G401.6 (cell line): ENCODE measurements around the gene MAPK7.

Source experiments
- FAIRE-seq: peaks from 2 replicates; lab custom pipeline; 2012; peaks lifted over from hg19 to GRCh38; lab: Jason Lieb, UNC

The MAPK7 gene

GRCh38 chr17:19378416-19379360 is at the start of gene MAPK7:
TSS of gene MAPK7 (plus strand) at chr17:19378498. CDS start at chr17:19378901, 403 bp downstream.
- FAIRE-seq = no peak

GRCh38 chr17:19329136-19329535 is 49.2 kb upstream of the MAPK7 start:
- FAIRE-seq = no peak

DNA sequence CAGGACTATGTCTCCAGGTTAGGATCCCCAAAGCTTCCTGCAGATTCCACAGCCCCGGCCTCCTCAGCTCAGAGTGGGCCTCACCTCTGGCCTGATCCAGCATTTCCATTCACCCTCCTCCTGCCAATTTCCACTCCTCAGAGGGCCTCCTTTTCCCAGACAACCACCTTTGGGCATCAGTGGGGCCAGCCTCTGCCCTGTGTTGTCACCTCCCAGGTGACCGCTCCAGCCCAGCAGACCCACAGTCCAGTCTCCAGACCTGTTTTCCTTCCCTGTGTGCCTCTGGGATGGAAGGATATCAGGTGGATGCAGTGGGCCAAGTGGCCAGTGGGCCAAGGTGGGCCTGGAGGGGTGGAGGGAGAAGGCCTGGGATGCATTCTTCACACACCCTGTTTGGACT is 48.5 kb upstream of the MAPK7 start:
- no peak for FAIRE-seq

- no peak for FAIRE-seq
These were observed 48.0 kb upstream of the MAPK7 start for GRCh38 chr17:19330271-19330670.

DNA sequence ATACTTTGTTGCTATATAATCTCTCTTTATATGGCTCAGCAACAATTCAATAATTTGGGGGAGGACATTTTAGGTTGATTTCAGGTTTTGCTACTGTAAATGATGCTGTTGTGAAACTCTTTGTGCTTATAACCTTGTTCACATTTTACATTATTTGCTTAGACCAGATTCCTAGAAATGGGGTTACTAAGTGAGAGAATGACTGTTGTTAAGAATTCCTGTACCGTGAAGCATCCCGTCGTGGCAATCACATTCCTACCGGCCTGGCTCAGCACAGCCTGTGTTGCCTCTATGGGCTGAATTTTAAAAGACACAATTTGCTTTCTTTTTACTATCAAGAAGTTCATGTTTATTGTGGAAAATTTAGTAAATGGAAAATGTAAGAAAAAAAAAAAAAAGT is 47.2 kb upstream of the MAPK7 start:
- no peak for FAIRE-seq

DNA sequence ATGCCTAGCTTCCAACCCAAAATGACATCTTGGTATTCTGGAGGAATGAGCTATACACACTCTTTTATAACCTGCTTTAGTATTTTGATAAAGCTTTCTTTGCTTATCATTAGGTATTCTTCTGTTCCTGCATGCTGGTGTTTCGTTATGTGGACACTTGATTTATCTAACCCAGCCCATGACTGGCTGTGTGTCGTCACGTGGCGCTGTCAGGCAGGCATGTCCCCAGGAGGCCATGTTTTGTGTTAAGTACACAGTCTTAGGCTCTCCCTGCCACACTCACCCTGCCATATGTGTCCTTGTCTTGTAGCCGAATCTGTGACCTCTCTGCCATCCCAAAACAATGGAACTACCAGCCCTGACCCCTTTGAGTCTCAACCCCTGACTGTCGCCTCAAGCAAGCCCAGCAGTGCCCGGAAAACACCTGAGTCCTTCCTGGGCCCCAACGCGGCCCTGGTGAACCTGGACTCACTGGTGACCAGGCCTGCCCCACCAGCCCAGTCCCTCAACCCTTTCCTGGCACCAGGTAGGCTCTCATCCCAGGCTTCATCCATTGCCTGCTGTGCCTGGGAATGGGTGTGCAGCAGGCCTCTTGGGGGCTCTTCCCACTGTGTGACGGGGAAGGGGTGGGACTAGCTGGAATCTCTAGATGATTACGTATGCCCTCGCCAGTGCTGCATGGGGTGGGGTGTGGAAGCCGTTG is 46.6 kb upstream of the MAPK7 start:
- no peak for FAIRE-seq

GRCh38 chr17:19332371-19333131 is 45.7 kb upstream of the MAPK7 start:
- no peak for FAIRE-seq

DNA sequence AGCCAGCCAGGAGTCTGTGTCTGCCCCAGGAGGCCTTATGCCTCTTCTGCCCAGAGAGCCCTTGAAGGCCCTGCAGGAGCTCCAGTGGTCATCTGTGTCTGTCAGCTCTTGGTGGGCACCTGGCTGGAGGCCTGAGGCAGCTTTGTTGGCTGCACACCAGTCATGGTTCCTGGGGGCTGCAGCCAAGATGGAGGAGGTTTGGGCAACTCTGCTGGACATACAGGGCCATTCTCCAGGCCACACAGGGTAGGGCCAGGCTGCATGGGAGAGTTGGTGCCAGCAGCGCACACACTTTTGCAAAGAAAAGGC is 45.2 kb upstream of the MAPK7 start:
- no peak for FAIRE-seq

- FAIRE-seq = no peak
These were observed 44.5 kb upstream of the MAPK7 start for GRCh38 chr17:19333736-19334290.

- no peak for FAIRE-seq
These were observed 44.0 kb upstream of the MAPK7 start for GRCh38 chr17:19334331-19334730.

DNA sequence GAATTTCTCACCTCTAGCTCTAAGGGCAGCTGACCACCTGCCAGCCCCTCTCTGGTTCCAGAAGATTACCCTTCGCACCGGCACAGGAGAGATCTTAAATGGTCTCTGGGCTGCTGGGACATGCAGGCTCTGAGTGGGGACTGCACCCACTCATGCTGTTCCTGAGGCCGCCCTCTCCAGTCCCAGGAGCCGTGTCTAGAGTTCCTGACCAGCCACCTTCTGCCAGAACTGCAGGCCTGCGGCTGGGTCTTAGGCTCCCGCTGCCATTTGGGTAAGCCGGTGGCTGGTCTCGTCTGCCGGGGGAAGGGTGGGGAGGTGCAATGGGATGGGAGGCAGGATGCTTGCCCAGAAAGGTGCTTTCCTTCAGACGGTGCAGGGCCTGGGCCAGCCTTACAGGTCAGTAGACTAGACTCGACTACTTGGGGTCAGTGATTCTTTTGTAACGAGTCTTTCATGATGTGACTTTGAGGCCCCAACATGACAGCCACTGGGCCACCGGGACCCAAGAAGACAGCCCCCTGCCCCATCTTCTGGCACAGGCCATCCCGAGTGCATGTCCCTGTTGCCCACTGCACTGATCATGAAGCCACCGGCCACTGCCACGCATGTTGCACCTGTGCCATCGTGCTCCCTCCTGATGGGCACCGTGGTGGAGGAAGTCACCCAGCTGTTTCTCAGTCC is 42.2 kb upstream of the MAPK7 start:
- FAIRE-seq = no peak

- no peak for FAIRE-seq
These were observed 41.2 kb upstream of the MAPK7 start for GRCh38 chr17:19336938-19337711.

DNA sequence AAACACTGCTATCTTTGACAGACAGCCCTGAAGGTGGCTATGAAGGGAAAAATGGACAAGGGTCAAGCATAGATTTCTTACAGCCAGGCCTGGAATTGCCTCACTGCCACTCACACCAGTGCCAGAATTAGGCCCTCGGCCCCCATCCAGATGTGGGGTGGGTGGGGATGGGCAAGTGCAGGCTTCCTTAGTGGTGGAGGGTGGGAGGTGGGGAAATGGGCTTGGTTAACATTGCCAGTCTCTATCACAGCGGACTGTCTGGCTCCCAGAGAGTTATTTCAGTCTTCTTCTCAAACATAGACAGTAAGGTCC is 40.6 kb upstream of the MAPK7 start:
- FAIRE-seq = no peak

DNA sequence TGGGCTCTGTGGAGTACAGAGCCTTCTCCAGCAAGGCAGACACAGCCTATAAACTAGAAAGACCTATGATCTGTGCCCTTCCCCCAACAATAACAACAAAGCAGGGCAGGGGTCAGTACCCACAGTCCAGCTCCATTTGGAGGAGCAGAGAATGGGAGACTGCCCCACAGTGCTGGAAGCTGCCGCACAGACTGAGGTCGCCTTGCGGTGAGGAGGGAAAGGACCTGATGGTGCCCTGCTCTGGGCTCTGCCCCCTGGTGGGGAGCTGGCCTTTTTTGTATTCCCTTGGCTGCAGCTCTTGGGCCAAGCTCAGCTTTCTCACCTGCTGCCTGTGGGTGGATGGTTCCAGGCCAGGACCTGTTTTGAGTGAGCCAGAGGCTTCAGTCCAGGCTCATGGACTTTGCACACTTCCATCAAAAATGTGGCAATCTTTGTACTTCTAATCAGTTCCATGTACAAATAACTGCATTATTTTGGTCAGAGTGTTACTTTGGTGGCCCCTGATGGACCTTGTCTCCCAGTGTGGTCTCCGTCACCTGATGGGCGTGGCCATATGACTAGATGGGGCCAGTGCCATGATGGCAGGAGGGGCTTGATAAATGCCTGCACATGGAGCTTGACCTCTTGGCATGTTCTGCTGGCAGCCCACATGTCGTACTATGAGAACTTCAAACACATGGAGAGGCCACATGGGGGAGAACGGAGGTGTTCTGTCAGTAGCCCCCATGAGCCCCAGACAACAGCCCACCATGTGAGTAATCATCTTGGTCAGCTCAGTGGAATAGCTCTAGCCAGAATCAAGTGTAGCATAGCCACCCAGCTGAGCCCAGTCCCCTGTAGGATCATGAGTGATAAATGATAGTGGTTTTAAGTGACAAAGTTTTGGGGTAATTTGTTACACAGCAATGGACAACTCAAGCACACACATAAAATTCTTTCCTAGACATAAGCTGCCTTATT is 40.0 kb upstream of the MAPK7 start:
- no peak for FAIRE-seq

- no peak for FAIRE-seq
These were observed 38.9 kb upstream of the MAPK7 start for GRCh38 chr17:19339341-19339815.

DNA sequence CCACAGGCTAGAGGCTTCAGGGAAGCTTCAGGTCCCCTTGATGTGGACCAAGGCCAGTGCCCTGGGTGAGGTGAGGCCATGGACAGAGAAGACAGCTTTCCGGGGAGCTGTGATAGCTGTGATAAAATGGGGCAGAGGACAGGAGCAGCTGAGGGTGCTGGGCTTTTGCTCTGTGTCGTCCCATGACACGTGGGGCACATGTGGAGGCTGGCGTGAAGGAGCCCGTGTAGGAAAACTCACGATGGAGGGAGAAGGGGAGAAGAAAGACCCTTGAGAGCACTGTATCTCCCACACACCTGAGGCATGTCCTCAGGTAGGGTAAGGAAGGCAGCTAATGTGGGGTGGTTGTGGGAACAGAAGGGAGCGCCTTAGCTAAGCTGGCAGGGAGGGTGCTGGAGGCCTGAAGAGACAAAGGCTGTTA is 37.1 kb upstream of the MAPK7 start:
- no peak for FAIRE-seq

DNA sequence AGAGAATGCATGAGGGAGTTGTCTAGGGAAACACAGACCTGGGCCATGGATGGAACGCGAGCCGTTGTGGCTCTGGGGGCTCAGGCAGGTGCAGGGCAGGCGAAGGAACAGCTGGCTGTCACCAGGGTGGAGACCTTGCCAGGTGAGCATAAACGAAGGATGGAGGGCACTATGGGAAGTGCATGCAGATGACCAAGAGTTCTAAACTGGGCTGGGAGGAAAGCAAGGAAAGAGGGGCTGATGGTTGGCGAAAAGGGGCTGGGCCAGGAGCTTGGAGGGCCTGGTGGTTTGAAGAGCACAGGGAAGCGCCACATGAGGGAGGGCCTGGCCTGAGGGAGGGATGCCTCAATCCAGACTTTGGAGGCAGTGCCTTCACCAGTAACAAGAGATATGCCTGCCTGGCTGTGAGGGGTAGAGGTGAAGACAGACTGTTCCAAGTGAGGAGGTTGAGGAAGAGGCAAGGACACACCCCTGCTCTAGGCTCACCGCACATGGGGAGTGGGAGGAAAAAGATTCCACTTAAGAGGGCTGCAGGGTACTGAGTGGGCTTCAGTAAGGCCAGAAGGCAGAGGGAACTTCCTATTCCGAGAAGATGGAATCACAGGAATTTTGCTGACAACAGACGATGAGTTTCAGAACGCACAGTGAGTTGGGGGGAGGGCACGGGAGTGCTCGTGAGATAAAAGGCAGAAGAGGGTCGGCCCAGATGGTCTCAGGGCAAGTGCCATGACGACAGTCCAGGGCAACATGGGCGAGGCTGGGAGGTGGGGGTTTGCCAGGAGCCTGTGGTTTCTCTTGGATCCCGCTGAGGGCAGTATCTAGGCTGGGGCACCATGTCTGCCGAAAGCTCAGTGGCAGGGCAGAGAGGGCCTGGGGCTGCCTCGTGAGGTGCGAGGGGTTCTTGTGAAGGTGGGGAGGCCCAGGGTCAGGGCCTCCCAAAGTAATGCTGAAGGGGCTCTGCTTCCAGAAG is 36.4 kb upstream of the MAPK7 start:
- no peak for FAIRE-seq

DNA sequence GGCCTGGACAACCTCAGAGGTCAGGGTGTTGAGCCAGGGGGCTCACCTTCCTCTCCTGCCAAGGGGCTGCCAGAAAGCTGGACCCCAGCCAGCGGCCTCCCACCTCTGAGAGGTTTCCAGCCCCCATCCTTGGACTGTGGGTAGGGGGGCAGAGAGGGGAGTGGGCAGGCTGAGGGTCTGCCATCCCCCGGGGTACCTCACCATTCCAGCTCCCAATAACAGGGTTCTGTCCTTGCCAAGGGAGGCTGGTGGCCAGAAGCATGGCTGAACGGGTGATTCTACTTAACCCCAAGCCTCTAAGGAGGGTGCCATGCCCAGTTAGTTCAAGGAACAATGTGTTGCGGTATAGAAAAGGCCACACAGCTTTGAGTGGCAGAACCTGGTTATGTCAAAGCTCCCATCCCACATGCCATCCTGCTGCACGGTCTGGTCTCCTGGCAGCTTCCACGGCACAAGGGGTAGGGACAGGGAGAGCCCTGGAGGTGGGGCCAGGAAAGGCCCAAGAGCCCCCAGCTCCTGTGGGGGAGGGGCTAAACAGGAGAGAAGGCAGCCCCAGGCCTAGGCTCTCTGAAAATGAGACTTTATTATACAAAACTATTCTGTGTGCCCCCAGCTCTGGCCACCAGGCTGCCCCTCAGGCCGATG is 35.6 kb upstream of the MAPK7 start:
- no peak for FAIRE-seq
